Measurements from ENCODE around the gene GDA. TPM values are rescaled to one million over a fixed set of nuclear protein-coding genes. Genes with fewer than 3 reads are reported as not detected.

Gene GDA
- total and polyA plus RNA-seq, 4 donors = 0.88 to 4.3 (median 2.8) TPM

GRCh38 chr9:72160446-72161123 is 11.3 kb downstream of the GDA start:
- Histone ChIP-seq H3K27me3 (ENCODE audit: control insufficient read depth, insufficient read depth, low read length) (no peaks in the 10 kb centered on the region), H3K36me3 (ENCODE audit: control insufficient read depth, insufficient read depth, low read length) (no peaks in the 10 kb centered on the region), H3K9me3 (ENCODE audit: control insufficient read depth, insufficient read depth, low read length) (no peaks in the 10 kb centered on the region), H3K27ac (ENCODE audit: low read depth, low read length) (no peak overlapping the region), H3K4me1 (ENCODE audit: control insufficient read depth, insufficient read depth, low read length) (no peaks in the 10 kb centered on the region), H3K4me3 (ENCODE audit: low read depth, low read length) (no peak overlapping the region)
- WGBS (ENCODE audit: insufficient coverage) = 84% methylated on average over 3 of the region's 6 CpGs
- no peak for DNase-seq (ENCODE audit: low read depth in 4 of 6, low spot score in 6 of 6)

- no peaks in the 10 kb centered on the region for H3K9me3 ChIP-seq (ENCODE audit: control insufficient read depth, insufficient read depth, low read length)
- no peak overlapping the region for H3K27ac ChIP-seq (ENCODE audit: low read depth, low read length)
- no peaks in the 10 kb centered on the region for H3K4me1 ChIP-seq (ENCODE audit: control insufficient read depth, insufficient read depth, low read length)
- no peak overlapping the region for H3K4me3 ChIP-seq (ENCODE audit: low read depth, low read length)
- no peaks in the 10 kb centered on the region for H3K27me3 ChIP-seq (ENCODE audit: control insufficient read depth, insufficient read depth, low read length)
- no peaks in the 10 kb centered on the region for H3K36me3 ChIP-seq (ENCODE audit: control insufficient read depth, insufficient read depth, low read length)
- DNase-seq (ENCODE audit: low read depth in 4 of 6, low spot score in 6 of 6) = no peak
- 70% methylated on average over 2 of the region's 7 CpGs for WGBS (ENCODE audit: insufficient coverage)
These were observed 16.1 kb downstream of the GDA start for GRCh38 chr9:72165326-72165725.

- 71% methylated on average over 1 of the region's 4 CpGs for WGBS (ENCODE audit: insufficient coverage)
These were observed 16.7 kb downstream of the GDA start for GRCh38 chr9:72165821-72166547.

GRCh38 chr9:72168075-72168474 is 18.8 kb downstream of the GDA start:
- Histone ChIP-seq H3K36me3 (ENCODE audit: control insufficient read depth, insufficient read depth, low read length) (no peaks in the 10 kb centered on the region), H3K4me1 (ENCODE audit: control insufficient read depth, insufficient read depth, low read length) (no peaks in the 10 kb centered on the region), H3K4me3 (ENCODE audit: low read depth, low read length) (no peak overlapping the region), H3K27ac (ENCODE audit: low read depth, low read length) (no peak overlapping the region), H3K9me3 (ENCODE audit: control insufficient read depth, insufficient read depth, low read length) (no peaks in the 10 kb centered on the region), H3K27me3 (ENCODE audit: control insufficient read depth, insufficient read depth, low read length) (no peaks in the 10 kb centered on the region)
- no peak for DNase-seq (ENCODE audit: low read depth in 4 of 6, low spot score in 6 of 6)
- WGBS (ENCODE audit: insufficient coverage) = 80% methylated on average over 1 of the region's 5 CpGs

More at GRCh38 chr9:72165821-72166547, 16.7 kb downstream of the GDA start:
- no peaks in the 10 kb centered on the region for H3K36me3 ChIP-seq (ENCODE audit: control insufficient read depth, insufficient read depth, low read length)
- no peaks in the 10 kb centered on the region for H3K4me1 ChIP-seq (ENCODE audit: control insufficient read depth, insufficient read depth, low read length)
- DNase-seq (ENCODE audit: low read depth in 4 of 6, low spot score in 6 of 6) = no peak
- H3K27me3 ChIP-seq (ENCODE audit: control insufficient read depth, insufficient read depth, low read length) = no peaks in the 10 kb centered on the region
- no peaks in the 10 kb centered on the region for H3K9me3 ChIP-seq (ENCODE audit: control insufficient read depth, insufficient read depth, low read length)
- H3K4me3 ChIP-seq (ENCODE audit: low read depth, low read length) = no peak overlapping the region
- H3K27ac ChIP-seq (ENCODE audit: low read depth, low read length) = no peak overlapping the region

GRCh38 chr9:72169178-72169577 is 19.9 kb downstream of the GDA start:
- Histone ChIP-seq H3K9me3 (ENCODE audit: control insufficient read depth, insufficient read depth, low read length) (no peaks in the 10 kb centered on the region), H3K27ac (ENCODE audit: low read depth, low read length) (no peak overlapping the region), H3K4me1 (ENCODE audit: control insufficient read depth, insufficient read depth, low read length) (no peaks in the 10 kb centered on the region), H3K4me3 (ENCODE audit: low read depth, low read length) (no peak overlapping the region), H3K36me3 (ENCODE audit: control insufficient read depth, insufficient read depth, low read length) (no peaks in the 10 kb centered on the region), H3K27me3 (ENCODE audit: control insufficient read depth, insufficient read depth, low read length) (no peaks in the 10 kb centered on the region)
- no peak for DNase-seq (ENCODE audit: low read depth in 4 of 6, low spot score in 6 of 6)

- H3K27ac ChIP-seq (ENCODE audit: low read depth, low read length) = no peak overlapping the region
- 96% methylated on average over 4 of the region's 4 CpGs for WGBS (ENCODE audit: insufficient coverage)
These were observed 23.8 kb downstream of the GDA start for GRCh38 chr9:72173080-72173479.

GRCh38 chr9:72185561-72185960 is 36.3 kb downstream of the GDA start:
- no peaks in the 10 kb centered on the region for H3K4me1 ChIP-seq (ENCODE audit: control insufficient read depth, insufficient read depth, low read length)
- peak in 2 of 6 donors; percentile 50 to 56 for DNase-seq (ENCODE audit: low read depth in 4 of 6, low spot score in 6 of 6)
- no peaks in the 10 kb centered on the region for H3K36me3 ChIP-seq (ENCODE audit: control insufficient read depth, insufficient read depth, low read length)
- WGBS (ENCODE audit: insufficient coverage) = no CpG with 5 or more reads among the region's 2 CpGs
- no peaks in the 10 kb centered on the region for H3K27me3 ChIP-seq (ENCODE audit: control insufficient read depth, insufficient read depth, low read length)
- no peak overlapping the region for H3K4me3 ChIP-seq (ENCODE audit: low read depth, low read length)
- no peaks in the 10 kb centered on the region for H3K9me3 ChIP-seq (ENCODE audit: control insufficient read depth, insufficient read depth, low read length)
- no peak overlapping the region for H3K27ac ChIP-seq (ENCODE audit: low read depth, low read length)

More at GRCh38 chr9:72173080-72173479, 23.8 kb downstream of the GDA start:
- H3K9me3 ChIP-seq (ENCODE audit: control insufficient read depth, insufficient read depth, low read length) = peaks cover 2% of the 10 kb centered on the region
- no peak overlapping the region for H3K4me3 ChIP-seq (ENCODE audit: low read depth, low read length)
- H3K27me3 ChIP-seq (ENCODE audit: control insufficient read depth, insufficient read depth, low read length) = no peaks in the 10 kb centered on the region
- no peaks in the 10 kb centered on the region for H3K36me3 ChIP-seq (ENCODE audit: control insufficient read depth, insufficient read depth, low read length)
- no peaks in the 10 kb centered on the region for H3K4me1 ChIP-seq (ENCODE audit: control insufficient read depth, insufficient read depth, low read length)
- DNase-seq (ENCODE audit: low read depth in 4 of 6, low spot score in 6 of 6) = no peak

GRCh38 chr9:72187121-72187695 is 38.0 kb downstream of the GDA start:
- Histone ChIP-seq H3K27me3 (ENCODE audit: control insufficient read depth, insufficient read depth, low read length) (no peaks in the 10 kb centered on the region), H3K36me3 (ENCODE audit: control insufficient read depth, insufficient read depth, low read length) (no peaks in the 10 kb centered on the region), H3K4me1 (ENCODE audit: control insufficient read depth, insufficient read depth, low read length) (no peaks in the 10 kb centered on the region), H3K9me3 (ENCODE audit: control insufficient read depth, insufficient read depth, low read length) (no peaks in the 10 kb centered on the region), H3K27ac (ENCODE audit: low read depth, low read length) (no peak overlapping the region), H3K4me3 (ENCODE audit: low read depth, low read length) (no peak overlapping the region)
- no peak for DNase-seq (ENCODE audit: low read depth in 4 of 6, low spot score in 6 of 6)
- WGBS (ENCODE audit: insufficient coverage) = no CpG with 5 or more reads among the region's 3 CpGs

GRCh38 chr9:72188232-72188631 is 39.0 kb downstream of the GDA start:
- no peak overlapping the region for H3K27ac ChIP-seq (ENCODE audit: low read depth, low read length)
- no peaks in the 10 kb centered on the region for H3K36me3 ChIP-seq (ENCODE audit: control insufficient read depth, insufficient read depth, low read length)
- H3K4me3 ChIP-seq (ENCODE audit: low read depth, low read length) = no peak overlapping the region
- DNase-seq (ENCODE audit: low read depth in 4 of 6, low spot score in 6 of 6) = no peak
- 63% methylated on average over 1 of the region's 1 CpG for WGBS (ENCODE audit: insufficient coverage)
- H3K27me3 ChIP-seq (ENCODE audit: control insufficient read depth, insufficient read depth, low read length) = no peaks in the 10 kb centered on the region
- no peaks in the 10 kb centered on the region for H3K9me3 ChIP-seq (ENCODE audit: control insufficient read depth, insufficient read depth, low read length)
- H3K4me1 ChIP-seq (ENCODE audit: control insufficient read depth, insufficient read depth, low read length) = no peaks in the 10 kb centered on the region

GRCh38 chr9:72193478-72193881 is 44.2 kb downstream of the GDA start:
- no peaks in the 10 kb centered on the region for H3K27me3 ChIP-seq (ENCODE audit: control insufficient read depth, insufficient read depth, low read length)
- 61% methylated on average over 3 of the region's 5 CpGs for WGBS (ENCODE audit: insufficient coverage)
- no peak for DNase-seq (ENCODE audit: low read depth in 4 of 6, low spot score in 6 of 6)

More at GRCh38 chr9:72193478-72193881, 44.2 kb downstream of the GDA start:
- H3K36me3 ChIP-seq (ENCODE audit: control insufficient read depth, insufficient read depth, low read length) = no peaks in the 10 kb centered on the region
- H3K9me3 ChIP-seq (ENCODE audit: control insufficient read depth, insufficient read depth, low read length) = no peaks in the 10 kb centered on the region
- no peaks in the 10 kb centered on the region for H3K4me1 ChIP-seq (ENCODE audit: control insufficient read depth, insufficient read depth, low read length)
- no peak overlapping the region for H3K27ac ChIP-seq (ENCODE audit: low read depth, low read length)
- H3K4me3 ChIP-seq (ENCODE audit: low read depth, low read length) = no peak overlapping the region

All from spinal cord (tissue), 10 donors.